HG03354 (cell line): ENCODE results near the gene MRLN.
"Not testable (repeated sequence)": the region's sequence is repeated elsewhere in the genome, so short reads cannot be mapped to it uniquely, and the experiment has no call there.

Source experiments
- ATAC-seq: cut with Tn5 transposase; IDR thresholded peaks from one replicate; pipeline ENCODE4 v1.9.1; 2021; ENCODE audit warnings: mild to moderate bottlenecking; ENCODE audit not compliant: unreplicated experiment, poor library complexity, severe bottlenecking

MRLN gene

DNA sequence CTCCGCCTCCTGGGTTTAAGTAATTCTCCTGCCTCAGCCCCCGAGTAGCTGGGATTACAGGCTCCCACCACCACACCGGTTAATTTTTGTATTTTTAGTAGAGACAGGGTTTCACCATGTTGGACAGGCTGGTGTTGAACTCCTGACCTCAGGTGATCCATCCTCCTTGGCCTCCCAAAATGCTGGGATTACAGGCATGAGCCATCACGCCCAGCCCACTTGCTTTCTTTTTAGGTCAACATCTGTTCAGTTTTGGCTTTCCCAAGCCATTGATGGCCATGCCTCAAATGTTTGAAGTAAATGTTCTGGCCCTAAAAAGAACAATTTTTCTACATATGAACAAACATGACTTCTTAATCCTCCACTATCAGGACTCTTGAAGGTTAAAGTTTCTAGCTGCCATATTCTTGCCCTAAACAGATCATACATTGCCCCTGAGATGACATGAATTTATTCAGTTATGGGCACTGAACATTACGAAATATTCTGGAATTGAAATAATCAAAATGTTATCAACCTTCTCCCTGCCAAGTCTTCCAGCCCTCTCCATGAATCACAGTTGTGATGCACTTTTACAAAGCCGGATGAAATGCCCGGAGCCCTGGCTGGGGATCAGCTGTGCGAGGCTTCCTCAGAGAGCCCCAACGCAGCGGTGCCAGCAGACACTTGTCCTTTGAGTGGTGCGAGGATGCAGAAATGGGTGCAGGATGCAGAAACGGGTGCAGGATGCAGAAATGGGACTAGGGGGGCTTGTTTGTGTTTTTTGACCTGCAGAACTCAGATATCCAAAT lies 2.9 kb downstream of the MRLN start:
- ATAC-seq: no peak

DNA sequence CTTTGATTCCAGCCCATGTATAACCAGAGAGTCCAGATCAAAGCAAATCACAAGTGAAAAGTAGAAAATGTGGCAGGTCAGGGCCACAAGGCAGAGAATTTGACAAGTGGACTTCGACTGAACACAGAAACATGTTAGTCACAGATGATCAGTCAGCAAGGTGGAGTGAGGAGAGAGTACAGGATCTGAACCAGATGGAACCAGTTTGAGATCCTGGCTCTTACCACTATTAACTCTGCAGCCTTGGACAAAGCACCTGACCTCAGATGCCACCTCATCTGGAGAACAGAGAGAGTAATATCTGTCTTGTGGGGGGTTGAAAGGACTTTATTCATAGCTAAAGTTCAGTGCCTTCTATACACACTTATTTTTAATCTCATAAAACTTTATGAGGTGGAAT lies 4.4 kb downstream of the MRLN start:
- ATAC-seq: peak; percentile 69

DNA sequence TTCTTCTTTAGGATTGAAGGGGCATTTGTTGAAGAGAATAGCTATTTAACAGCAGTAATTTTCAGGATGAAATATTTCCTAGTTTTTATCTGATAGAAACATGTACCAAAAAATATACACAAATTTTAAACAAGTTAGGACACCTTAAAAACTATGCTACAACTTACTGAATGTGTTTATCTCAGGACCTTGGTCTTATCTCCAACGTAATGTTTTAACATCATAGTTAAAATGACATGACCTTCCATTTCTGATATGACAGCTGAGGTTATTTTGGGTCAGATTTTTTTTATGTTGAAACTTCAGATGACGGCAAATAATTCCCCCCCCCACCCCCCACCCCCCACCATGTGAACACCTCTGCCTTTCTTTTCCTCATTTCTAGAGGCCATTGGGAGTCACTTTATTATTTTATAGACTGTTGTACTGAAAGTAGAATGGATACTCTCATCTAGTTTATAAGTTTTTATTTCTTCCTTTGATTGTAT lies 8.0 kb downstream of the MRLN start:
- no peak for ATAC-seq

DNA sequence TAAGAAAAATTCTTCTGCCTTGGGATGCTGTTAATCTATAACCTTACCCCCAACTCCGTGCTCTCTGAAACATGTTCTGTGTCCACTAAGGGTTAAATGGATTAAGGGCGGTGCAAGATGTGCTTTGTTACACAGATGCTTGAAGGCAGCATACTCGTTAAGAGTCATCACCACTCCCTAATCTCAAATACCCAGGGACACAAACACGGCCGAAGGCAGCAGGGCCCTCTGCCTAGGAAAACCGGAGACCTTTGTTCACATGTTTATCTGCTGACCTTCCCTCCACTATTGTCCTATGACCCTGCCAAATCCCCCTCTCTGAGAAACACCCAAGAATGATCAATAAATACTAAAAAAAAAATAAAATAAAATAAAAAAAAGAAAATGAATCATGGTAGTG lies 8.5 kb downstream of the MRLN start:
- not testable (repeated sequence) for ATAC-seq

GRCh38 chr10:59744156-59744555 lies 9.1 kb downstream of the MRLN start:
- not testable (repeated sequence) for ATAC-seq

- no peak for ATAC-seq
These were observed 11.7 kb downstream of the MRLN start for GRCh38 chr10:59741583-59741982.

DNA sequence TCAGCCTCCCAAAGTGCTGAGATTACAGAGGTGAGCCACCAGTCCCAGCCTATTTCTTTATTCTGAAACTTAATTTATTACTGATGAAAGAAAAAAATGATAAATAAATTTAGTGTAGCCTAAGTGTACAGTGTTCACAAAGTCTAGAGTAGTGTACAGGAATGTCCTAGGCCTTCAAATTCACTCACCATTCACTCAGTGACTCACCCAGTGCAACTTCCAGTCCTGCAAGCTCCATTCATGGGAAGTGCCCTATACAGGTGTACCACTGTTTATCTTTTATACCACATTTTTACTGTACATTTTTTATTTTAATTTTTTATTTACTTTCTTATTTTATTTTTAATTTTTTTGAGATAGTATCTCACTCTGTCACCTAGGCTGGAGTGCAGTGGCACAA lies 12.2 kb downstream of the MRLN start:
- no peak for ATAC-seq

DNA sequence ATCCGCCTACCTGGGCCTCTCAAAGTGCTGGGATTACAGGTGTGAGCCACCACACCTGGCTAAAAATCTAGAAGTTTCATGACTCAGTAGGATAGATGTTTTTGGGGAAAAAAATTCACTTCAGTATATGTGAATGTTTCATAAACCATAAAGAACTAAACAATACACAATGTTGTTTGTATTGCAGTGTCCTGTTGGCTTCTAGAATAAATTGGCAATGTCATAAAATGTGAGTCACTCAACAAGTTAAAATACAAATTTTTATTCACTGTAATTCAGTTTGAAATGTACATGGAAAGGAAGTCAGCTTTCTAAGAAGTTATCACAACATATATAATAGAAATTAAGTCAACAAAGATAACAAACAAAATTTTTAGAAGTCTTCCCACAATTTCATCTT lies 16.5 kb downstream of the MRLN start:
- ATAC-seq: no peak

DNA sequence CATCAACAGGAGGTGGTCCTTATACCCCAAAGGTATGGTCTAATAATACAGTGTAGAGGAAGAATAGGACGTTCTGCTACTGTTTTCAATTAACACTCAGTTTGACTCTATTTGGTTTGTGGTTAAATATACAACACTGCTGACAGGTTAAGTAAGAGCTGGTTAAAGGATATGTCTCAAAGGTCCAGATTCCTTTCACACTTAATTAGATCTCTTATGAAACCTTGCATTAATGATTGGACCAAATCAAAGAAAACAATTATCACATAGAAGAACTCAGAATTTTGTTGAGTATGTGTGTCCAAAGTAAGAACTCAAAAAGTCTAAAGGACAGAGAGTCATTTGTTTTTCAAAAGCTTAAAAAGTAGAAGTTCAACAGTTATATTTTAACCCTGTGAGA lies 18.0 kb downstream of the MRLN start:
- no peak for ATAC-seq

- no peak for ATAC-seq
These were observed 19.2 kb downstream of the MRLN start for GRCh38 chr10:59734014-59734462.

DNA sequence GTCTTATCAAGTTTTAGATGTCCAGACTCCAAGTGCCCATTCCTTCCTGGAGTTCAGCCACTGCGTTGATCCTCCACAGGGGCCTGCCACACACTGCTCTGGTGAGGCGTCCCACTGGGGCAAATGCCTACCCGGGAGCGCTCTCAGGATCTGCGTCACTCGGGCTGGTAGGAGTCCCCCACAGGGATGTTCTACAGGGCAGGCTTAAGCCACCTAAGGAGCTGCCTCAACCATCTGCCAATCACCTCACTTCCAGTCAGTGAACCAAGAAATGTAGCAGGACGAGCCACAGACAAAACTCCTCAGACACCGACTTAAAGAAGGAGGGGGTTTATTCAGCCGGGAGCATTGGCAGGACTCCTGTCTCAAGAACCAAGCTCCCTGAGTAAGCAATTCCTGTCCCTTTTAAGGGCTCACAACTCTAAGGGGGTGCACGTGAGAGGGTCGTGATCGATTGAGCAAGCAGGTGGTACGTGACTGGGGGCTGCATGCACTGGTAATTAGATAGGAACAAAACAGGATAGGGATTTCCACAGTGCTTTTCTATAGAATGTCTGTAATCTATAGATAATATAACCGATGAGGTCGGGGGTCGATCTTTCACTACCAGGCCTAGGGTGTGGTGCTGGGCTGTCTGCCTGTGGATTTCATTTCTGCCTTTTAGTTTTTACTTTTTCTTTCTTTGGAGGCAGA lies 19.8 kb downstream of the MRLN start:
- not testable (repeated sequence) for ATAC-seq

GRCh38 chr10:59732849-59733248 lies 20.4 kb downstream of the MRLN start:
- not testable (repeated sequence) for ATAC-seq

DNA sequence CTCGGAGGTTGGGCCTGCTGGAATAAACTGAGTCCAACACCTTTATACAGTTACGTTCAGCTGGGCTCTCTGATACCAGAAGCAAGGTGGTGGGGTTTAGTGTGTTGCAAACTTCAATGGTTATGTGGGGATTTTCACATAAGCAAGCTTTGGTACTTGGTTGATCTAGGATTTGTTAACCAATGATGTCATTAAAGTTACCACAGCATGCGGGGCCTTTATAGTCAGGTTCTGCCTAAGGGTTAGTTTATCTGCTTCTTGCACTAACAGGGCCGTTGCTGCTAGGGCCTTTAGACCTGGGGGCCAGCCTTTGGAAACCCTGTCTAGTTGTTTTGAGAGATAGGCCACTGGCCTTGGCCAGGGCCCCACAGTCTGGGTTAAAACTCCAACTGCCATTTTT lies 24.1 kb downstream of the MRLN start:
- not testable (repeated sequence) for ATAC-seq

DNA sequence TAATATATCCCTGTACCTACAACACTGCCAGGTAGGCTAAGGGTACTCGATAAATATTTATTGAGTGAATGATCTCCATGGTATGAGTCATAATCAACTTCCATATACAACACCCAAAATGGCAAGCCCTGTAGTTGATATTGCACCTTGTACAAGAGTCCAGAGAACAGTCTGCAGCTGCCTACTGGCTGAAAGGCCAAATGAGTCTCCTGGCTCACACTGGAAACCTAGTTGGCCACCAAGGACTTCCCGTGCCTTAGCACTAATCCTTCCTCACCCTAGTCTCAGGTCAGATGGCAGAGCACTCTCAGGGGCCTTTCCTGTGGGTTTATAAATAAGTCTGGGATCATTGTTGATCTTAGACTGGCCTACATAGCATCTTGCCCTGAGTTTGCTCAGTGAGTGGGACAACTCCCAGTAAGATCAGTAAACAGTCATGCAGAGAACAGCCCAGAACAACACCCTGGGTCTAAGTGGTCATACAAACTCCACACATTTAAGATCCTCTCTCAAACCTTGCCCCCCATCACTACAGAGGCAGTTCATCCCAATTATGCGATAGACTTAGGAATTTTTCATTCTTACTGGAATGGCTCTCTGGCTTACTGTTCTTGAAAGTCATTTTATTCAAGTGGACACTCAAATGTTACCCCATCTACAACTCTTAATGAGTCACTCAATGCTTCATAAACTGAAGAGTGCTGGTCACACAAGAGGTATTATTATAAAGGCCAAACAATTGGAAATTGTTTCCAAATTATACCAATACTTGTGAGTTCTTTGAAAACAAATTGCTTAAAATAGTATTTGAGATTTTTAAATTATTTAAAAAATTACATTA lies 28.9 kb downstream of the MRLN start:
- ATAC-seq: no peak

DNA sequence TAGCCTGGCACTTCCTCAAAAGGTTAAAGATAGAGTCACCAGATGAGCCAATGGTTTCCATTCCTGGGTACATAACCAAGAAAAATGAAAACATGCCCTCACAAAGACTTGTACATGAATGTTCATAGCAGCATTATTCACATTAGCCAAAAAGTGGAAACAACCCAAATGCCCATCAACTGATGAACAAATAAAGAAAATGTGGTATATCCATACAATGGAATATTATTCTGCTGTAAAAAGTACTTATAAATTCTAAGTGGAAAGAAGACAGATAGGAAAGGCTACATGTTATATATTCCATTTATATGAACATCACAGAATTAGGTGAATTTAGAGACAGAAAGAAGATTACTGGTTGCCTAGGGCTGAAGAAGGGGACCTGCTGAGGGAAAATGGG lies 32.9 kb downstream of the MRLN start:
- ATAC-seq: no peak

DNA sequence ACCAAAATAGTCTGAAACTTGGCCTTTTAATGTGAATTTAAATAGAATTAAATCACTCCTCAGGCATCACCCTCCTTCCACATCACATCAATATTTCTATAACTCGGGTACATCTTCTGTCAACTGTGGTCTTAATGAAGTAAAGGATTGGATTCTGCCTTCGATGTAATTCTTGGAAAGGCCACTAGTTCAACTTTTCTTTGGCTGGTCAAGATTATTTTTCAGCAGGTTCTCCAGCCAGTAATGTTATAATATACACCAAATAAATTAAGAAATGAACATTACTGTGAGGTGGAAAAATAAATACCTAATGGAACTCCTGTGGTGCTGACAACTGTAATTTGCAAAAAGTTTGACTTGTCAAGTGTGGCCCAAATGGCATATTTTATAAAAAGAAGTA lies 33.9 kb downstream of the MRLN start:
- ATAC-seq: no peak

GRCh38 chr10:59718257-59718656 lies 35.0 kb downstream of the MRLN start:
- no peak for ATAC-seq

- no peak for ATAC-seq
These were observed 39.9 kb downstream of the MRLN start for GRCh38 chr10:59713196-59713821.

GRCh38 chr10:59711871-59712494 lies 41.3 kb downstream of the MRLN start:
- ATAC-seq: no peak
